ENCODE results near the gene TAGAP. TPM values are rescaled to one million over a fixed set of nuclear protein-coding genes. Genes with fewer than 3 reads are reported as not detected.
A peak's percentile ranks its signal among the peaks of the same experiment; 100 is the strongest.

TAGAP gene
- total RNA-seq, 1 experiment from 2014 or later: not detected

GRCh38 chr6:159052720-159053119 lies 7.9 kb upstream of the TAGAP start:
- no peaks in the 10 kb centered on the region for H3K27me3 ChIP-seq (ENCODE audit: insufficient read depth, low read length)
- no peak overlapping the region for H2BK20ac ChIP-seq (ENCODE audit: low read depth, low read length, poor library complexity, severe bottlenecking)
- no peak overlapping the region for H3K9ac ChIP-seq (ENCODE audit: extremely low read depth, insufficient read length, low read length)
- Mint-ChIP-seq H3K36me3 (ENCODE audit: insufficient read depth in 1 of 3, low read depth in 3 of 3) (no peaks in the 10 kb centered on the region), H3K4me3 (no peak overlapping the region), H3K9me3 (no peaks in the 10 kb centered on the region; a peak in 1 of 5 replicates), H3K27ac (no peak overlapping the region), H3K4me1 (peaks cover 11 to 12% of the 10 kb centered on the region in 2 experiments), H3K27me3 (ENCODE audit: low read depth) (peaks cover 8% of the 10 kb centered on the region)
- WGBS (ENCODE audit: extremely low coverage, insufficient read length, low lambda C conversion rate): no CpG with 5 or more reads among the region's 3 CpGs
- no peak overlapping the region for H2AK5ac ChIP-seq (ENCODE audit: insufficient read length, low read length)
- no peak overlapping the region for H4K5ac ChIP-seq (ENCODE audit: insufficient read length, low read depth, low read length)
- H3K9me3 ChIP-seq (ENCODE audit: control insufficient read depth, low read depth, low read length): no peaks in the 10 kb centered on the region
- H3K14ac ChIP-seq (ENCODE audit: insufficient read depth, low read length): no peak overlapping the region
- no peak overlapping the region for H4K8ac ChIP-seq (replicated peaks; ENCODE audit: insufficient read length, low read depth, low read length)
- DNase-seq: peak; percentile 4
- H3T11ph ChIP-seq (ENCODE audit: low read length): no peak overlapping the region
- no peaks in the 10 kb centered on the region for H3K79me2 ChIP-seq (ENCODE audit: insufficient read depth, low read length)
- H3K18ac ChIP-seq (ENCODE audit: insufficient read length, low read depth, low read length): no peak overlapping the region
- H3K4me2 ChIP-seq (ENCODE audit: insufficient read depth, insufficient read length, low read length): no peak overlapping the region
- H3K79me1 ChIP-seq (ENCODE audit: insufficient read depth, low read depth, low read length, poor library complexity, severe bottlenecking): no peaks in the 10 kb centered on the region
- H4K20me1 ChIP-seq (ENCODE audit: control insufficient read depth, insufficient read depth, insufficient read length): no peaks in the 10 kb centered on the region
- no peak overlapping the region for H2BK5ac ChIP-seq (ENCODE audit: insufficient read length, low read length)
- no peaks in the 10 kb centered on the region for H3K23me2 ChIP-seq (ENCODE audit: insufficient read length, low read depth, low read length, poor library complexity, severe bottlenecking)
- no peaks in the 10 kb centered on the region for H3K4me1 ChIP-seq (ENCODE audit: insufficient read depth, low read length)
- no peak overlapping the region for H2BK15ac ChIP-seq (ENCODE audit: low read depth, low read length)
- H2AFZ ChIP-seq (ENCODE audit: low read length): no peak overlapping the region
- H2BK12ac ChIP-seq (ENCODE audit: insufficient read length, low read depth, low read length): no peak overlapping the region
- H4K91ac ChIP-seq (ENCODE audit: insufficient read length, low read depth, low read length): no peak overlapping the region
- no peak overlapping the region for H2BK120ac ChIP-seq (ENCODE audit: low read depth, low read length, poor library complexity, severe bottlenecking)
- no peak overlapping the region for H3K4ac ChIP-seq (ENCODE audit: low read depth, low read length)
- no peak overlapping the region for H3K56ac ChIP-seq (ENCODE audit: insufficient read length, low read depth, low read length)
- no peak overlapping the region for H3K23ac ChIP-seq (ENCODE audit: insufficient read length, low read depth, low read length)
- TF ChIP-seq CTCF (conservative IDR thresholded peaks at IDR 0.05): no peak
- H3K27ac ChIP-seq (ENCODE audit: insufficient read length, low read depth, low read length): no peak overlapping the region

Data from H9 (cell line).